COR-L47 (cell line): Measurements from ENCODE around the gene GOLPH3L.
"Not testable (repeated sequence)": the region's sequence is repeated elsewhere in the genome, so short reads cannot be mapped to it uniquely, and the experiment has no call there.

Experiments
- DNase-seq: peaks from one replicate; lab custom pipeline; 2025; lab: John Stamatoyannopoulos, UW

The GOLPH3L gene

DNA sequence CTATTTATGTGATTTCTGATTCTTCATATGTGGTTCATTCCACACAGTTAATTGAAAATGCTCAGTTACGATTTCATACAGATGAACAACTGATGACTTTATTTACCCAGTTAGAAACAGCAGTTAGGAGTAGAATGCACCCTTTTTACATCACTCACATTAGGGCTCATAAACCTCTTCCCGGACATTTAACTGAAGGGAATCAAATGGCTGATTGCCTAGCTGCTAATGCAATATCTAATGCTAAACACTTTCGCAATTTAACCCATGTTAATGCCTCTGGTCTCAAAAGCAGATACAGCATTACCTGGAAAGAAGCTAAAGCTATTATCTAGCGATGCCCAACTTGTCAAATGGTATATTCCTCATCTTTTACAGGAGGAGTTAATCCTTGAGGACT is 39.9 kb downstream of the GOLPH3L start:
- DNase-seq = not testable (repeated sequence)

DNA sequence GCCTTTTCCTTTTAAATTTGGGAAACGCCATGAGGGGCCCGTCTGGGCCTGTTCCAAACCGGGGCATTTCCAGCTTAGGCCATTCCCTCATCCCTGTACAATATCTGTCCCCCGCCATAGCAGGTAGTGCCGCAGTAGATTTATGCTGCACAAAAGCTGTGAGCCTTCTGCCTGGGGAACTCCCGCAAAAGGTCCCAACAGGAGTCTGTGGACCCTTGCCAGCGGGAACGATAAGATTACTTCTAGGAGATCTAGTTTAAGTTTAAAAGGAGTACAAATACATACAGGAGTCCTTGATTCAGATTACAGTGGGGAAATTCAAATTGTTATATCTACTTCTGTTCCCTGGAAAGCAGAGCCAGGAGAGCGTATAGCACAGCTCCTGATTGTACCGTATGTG is 42.3 kb downstream of the GOLPH3L start:
- DNase-seq = not testable (repeated sequence)

DNA sequence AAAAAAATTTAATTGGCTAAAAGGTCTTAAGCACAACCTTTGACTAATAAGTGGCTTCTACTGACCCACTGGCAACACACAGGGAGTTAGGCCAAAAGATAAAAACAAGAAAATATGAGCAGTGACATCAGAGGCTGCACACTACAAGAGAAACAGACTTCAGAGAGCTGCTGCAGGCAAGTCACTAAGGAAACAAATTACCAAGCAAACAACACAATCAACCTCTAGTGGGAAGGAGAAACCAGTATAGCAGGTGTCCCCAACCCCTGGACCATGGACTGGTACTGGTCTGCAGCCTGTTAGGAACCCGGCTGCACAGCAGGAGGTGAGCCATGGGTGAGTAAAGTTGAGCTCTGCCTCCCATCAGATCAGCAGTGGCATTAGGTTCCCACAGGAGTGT is 46.8 kb downstream of the GOLPH3L start:
- peak; percentile 3 for DNase-seq

DNA sequence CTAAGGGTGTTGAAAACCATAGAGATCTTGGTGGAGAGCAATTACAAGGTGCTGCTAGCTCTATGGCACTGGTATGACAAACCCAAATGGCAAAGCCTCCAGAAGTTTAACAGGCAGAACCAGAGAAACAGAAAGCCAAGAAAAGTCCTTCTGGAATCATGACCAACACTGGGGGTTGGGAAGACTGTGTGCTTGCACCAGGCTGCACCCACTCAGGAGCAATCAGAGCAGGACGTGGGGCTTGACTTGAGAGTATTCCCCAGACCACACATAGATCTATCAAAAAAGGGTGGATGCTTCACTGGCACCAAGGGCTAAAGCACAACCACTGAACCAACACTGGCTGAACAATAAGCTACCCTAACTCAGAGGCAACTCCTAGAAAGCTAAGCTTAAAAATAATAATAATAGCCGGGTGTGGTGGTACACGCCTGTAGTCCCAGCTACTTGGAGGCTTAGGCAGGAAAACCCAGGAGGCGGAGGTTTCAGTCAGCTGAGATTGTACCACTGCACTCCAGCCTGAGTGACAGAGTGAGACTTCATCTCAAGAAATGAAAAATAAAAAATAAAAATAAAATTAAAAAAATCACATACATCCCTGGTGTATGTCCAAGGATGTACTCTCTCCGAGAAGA is 47.4 kb downstream of the GOLPH3L start:
- no peak for DNase-seq

DNA sequence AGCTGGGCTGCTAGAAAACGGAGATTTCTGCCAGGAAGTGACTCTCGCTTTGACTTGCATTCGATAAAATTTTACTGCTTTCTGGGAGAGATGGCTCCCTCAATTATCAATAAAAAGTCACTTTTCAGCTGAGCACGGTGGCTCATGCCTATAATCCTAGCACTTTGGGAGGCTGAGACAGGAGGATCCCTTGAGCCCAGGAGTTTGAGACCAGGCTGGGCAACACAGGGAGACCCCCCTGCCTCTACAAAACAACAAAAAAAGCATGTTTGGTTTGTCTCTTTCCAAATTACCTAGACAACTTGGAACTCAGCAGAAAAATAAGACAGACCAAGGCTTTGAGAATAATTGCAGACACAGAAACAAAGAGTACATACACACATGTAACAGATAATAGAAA is 54.7 kb downstream of the GOLPH3L start:
- no peak for DNase-seq

DNA sequence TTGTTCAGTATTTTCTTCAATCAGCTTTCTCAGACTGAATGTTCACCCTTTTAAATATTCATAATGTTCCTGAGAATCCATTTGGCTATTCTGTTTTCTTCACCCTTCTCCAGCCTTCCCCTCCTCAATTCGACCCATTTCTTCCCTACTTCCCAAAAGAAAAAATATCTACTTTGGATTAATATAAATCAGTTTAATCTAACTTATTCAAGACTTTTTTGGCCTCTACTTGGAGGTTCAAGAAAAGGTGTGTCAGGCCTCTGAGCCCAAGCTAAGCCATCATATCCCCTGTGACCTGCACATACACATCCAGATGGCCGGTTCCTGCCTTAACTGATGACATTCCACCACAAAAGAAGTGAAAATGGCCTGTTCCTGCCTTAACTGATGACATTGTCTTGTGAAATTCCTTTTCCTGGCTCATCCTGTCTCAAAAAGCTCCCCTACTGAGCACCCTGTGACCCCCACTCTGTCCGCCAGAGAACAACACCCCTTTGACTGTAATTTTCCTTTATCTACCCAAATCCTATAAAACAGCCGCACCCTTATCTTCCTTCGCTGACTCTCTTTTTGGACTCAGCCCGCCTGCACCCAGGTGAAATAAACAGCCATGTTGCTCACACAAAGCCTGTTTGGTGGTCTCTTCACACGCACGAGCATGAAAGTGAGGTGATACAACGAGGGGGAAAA is 55.7 kb downstream of the GOLPH3L start:
- DNase-seq = not testable (repeated sequence)

DNA sequence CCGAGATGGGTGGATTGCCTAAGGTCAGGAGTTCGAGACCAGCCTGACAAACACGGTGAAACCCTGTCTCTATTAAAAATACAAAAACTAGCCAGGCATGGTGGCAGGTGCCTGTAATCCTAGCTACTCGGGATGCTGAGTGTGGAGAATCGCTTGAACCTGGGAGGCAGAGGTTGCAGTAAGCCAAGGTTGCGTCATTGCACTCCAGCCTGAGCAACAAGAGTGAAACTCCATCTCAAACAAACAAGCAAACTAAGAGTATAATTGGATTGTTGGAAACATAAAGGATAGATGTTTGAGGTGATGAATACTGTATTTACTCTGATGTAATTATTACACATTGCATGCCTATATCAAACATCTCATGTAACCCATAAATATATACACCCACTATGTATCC is 58.5 kb downstream of the GOLPH3L start:
- not testable (repeated sequence) for DNase-seq

DNA sequence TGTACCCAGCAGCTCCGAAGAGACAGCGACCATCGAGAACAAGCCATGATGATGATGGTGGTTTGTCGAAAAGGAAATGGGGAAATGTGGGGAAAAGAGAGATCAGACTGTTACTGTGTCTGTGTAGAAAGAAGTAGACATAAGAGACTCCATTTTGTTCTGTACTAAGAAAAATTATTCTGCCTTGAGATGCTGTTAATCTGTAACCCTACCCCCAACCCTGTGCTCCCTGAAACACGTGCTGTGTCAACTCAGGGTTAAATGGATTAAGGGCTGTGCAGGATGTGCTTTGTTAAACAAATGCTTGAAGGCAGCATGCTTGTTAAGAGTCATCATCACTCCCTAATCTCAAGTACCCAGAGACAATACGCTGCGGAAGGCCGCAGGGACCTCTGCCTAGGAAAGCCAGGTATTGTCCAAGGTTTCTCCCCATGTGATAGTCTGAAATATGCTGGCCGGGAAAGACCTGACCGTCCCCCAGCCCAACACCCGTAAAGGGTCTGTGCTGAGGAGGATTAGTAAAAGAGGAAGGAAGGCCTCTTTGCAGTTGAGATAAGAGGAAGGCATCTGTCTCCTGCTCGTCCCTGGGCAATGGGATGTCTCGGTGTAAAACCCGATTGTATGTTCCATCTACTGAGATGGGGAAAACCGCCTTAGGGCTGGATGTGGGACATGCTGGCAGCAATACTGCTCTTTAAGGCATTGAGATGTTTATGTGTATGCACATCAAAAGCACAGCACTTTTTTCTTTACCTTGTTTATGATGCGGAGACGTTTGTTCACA is 61.9 kb downstream of the GOLPH3L start:
- not testable (repeated sequence) for DNase-seq

DNA sequence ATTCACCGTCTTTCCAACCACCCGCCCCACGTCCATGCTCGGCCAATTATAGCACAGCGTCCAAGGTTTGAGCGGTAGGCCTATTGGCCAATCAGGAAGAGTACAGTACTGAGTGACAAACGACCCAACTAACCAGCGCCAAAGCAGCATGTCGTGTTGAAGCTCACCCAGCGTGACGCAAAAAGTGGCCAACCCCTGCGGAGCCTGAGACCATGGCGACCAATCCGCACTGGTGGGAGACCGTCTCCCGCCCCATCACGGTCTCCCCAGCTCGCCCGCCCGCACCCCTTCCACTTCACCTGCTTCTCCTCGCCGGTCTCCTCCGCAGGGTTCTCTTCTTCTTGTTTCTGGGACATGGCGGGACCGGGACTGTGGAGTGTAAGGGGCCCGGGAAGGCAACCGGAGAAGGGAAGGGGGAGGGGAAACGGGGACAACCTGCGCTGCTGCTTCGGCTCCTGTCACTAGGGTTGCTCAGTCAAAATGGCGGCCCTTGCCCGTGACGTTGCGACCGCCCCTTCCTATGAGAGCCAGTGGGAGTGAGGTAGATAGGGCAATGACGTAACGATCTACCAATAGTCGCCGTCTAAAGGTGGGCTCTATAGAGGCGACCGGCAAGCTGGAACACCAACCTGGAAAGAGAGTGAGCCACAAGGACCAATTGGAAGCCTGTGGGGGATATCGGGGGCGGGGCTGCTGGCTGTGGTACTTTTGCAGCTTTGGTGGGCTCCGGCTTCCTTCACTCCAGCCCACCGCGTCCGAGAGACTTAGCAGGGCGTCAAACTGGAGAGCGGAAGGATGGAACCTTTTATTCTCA is 67.6 kb downstream of the GOLPH3L start, which contains the start of gene ENSA:
Gene ENSA, minus strand, starts transcription at position 498 of the 814 bp plus-strand sequence. Its CDS starts 142 bp downstream, at position 356.
- peak; percentile 99 for DNase-seq

DNA sequence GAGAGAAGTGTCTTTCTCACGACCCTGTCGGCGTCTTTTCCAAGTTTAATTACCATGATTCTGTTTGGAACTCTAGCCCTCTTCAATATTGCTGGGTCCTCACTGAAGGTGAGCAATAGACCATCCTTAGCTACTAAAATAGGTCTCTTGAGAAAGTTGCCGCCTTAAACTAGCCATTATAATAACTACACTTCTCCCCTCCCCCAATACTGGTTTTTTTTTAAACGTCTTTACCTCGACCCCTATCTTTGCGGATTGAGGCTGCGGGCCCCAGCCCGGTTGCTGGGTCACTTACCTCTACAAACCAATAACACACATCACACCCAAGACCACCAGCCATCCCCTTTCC is 68.2 kb downstream of the GOLPH3L start:
- no peak for DNase-seq

DNA sequence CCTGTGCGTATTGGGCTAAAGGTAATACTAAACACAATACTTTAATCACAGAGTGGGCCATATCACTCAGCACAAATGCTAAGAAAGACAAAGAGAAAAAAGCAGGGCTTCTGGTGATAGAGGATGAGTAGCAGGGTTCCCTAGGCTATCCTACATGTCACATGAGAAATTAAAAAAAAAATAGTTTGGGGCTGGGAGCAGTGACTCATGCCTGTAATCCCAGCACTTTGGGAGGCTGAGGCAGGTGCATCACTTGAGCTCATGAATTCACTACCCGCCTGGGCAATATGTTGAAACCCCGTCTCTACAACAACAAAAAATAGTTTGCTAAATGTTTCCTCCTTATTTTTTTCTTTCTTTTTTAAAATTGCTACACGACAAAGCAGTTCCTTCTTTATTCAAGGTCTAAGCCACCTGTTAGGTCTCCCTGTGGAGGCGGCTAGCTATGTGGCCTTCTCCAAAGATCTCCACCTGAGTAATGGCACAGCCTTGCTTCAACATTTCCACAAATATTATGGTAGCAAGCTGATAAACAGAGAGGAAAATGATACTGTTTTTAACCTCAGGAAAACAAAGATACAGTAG is 69.0 kb downstream of the GOLPH3L start:
- no peak for DNase-seq

DNA sequence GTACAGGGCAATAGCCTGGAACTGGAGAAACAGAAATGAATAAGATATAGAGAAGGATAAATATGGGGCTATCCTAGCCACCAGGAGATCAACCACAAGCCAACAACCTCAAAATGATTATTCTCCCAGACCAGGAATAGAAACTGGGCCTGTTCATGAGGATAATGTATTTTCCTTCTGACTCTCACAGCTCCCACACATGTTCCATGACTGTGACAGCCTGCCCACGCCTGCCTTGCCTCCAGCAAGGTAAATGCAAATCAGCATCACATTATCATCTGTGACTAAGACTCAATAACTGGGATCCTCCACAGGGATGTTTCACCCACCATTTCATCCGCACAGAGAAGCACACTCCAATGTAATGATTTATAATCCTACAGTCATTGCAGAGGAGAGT is 70.8 kb downstream of the GOLPH3L start:
- no peak for DNase-seq

DNA sequence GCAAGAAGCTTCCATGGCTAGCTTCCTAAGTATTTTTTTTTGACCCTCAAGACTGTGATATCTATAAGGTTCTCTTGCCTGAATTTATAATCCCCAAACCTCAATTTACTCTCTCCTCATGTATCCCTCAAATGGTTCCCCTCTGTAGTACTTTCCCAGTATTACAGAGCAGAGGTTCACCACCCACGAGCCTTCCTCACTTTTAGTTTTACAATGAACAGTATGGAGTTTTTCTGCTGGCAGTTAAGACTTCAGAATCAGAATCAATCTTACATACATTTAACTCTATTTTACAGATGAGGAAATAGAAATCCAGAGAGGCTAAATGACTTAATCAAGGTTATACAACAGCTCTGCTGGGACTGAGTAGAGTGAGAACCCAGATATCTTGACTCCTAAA is 72.4 kb downstream of the GOLPH3L start:
- DNase-seq = not testable (repeated sequence)

DNA sequence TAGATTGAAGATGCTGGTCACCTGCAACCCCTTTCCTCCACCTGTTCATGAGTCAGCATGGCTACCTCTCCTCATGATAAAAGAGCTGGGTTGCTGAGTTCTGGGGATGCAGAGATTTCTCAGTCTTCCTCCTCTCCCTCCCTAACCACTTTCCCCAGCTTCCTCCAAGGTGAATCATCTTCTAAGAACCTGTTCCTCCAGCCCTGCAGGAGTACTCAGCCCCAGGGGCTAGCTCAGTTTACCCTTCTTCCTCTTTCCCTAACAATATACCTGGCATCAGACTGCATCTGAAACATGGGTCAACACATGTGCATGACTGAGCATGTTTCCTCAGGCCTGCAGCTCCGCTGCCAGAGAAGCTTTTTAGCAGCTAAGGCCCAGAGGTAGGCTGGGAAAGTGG is 72.8 kb downstream of the GOLPH3L start:
- not testable (repeated sequence) for DNase-seq

DNA sequence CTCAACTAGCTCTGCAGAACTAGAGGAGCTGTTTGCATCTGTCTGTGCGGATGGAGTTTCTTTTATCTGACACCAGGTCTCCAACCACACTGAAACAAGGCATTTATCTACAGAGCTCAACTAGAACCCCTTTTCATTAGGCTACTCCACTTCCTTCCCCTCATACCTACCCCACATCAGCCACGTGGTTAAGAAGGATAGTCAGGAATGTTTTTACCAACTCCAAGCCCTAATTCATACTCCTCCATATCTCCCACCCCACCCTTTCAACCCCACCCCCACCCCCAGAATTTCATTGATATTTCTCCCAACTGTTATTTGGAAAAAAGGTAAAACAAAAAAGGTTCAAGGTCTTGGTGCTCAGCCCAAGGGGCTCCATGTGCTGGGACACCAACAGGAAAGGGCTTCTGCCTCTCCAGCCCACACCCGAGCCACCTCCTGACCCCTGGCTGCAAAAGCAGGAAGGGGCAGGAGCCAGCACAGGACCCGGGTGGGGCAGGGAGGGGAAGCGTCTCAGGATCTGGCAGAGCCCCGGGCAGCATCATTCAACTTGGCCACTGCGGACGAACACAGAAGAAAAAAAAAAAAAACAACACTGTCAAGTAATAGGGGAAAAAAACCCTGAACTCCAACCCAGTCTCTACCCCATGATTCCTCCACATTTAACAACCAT is 74.5 kb downstream of the GOLPH3L start:
- no peak for DNase-seq

DNA sequence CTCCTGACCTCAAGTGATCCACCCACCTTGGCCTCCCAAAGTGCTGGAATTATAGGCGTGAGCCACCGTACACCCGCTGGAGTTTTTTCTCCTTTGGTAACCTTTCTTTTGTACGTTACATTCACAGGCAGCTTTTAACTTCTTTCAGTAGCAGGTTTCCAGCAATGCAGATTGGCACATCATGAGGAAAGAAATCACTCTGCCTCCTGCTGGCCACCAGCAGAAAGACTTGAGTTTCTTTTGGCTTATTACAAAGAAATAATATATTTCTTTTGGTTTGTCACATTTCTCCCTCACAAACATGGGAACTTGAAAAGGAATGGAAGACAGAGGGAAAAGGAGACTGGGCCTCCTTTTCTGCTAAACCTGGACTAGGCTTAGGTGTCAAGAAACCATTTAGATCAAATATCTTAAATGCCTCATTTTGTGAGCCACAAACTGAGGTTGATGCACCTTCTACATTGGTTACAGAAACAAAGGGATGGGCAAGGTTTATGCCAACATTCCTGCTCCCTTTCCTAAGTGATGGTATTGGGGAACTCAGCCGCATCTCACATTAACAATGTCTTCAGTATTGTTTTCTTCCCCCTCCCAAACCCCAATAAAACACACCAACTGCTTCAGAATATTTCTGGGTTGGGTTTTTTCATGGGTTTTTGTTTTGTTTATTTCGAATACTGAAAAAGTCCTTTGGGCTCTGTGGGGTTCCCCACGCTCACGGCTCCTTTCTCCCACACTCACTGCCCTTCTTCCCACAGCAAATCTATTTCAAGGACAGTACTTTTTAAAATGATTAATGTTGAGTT is 75.3 kb downstream of the GOLPH3L start:
- no peak for DNase-seq

DNA sequence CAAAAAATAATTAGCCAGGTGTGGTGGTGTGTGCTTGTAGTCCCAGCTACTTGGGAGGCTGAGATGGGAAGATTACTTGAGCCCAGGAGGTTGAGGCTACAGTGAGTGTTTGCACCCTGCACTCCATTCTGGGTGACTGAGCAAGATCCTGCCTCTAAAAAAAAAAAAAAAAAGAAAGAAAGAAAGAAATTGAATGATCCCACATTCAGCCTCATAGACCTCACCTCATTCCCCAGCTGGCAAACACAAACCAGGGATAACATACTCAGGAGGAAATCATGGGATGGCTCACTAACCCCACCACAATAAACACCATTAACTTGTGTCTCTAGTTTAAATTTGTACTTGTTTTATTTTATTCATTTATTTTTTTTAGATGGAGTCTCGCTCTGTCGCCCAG is 76.0 kb downstream of the GOLPH3L start:
- no peak for DNase-seq

DNA sequence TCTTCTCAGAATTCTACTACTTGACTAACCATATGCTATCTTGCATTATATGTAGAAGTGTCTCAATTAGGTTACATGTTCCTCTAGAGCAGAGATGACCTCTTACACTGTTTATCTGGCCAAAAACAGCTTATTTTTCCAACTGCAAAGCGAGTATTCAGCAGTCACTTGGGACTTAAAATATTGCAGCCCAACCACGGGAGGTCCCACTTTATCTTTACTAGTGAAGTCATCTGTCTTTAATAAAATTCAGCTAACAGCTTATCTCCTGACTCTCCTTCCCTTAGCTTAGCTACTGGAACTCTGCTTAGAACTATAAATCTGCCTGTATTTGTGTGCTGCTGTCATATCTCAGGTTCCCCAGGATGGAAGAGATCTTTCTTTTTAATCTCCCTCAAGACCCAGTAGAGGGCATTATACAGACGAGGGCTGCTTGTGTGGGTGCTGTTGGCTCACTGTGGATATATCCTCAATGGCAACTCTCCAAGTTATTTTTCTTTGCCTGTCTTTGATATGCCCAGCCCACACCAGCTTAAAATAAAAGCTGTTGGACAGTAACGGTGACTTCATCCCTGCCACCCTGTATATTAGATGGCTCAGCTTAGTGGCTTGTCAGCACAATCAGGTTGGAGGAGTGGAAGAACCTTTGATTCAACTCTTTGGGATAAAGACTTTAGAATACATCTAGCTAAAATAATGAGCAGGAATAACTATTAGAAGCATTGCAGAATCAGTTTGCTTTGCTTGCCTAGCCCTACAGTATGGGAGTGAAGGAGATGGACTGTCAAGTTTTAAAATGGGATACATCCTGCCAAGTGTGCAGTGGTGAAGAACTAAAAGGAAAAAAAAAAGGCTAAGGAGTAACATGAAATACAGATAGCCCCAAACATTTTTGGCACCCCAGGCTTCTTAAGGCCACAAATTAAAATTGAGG is 77.1 kb downstream of the GOLPH3L start:
- DNase-seq = peak; percentile 42
